Activated naive CD8-positive, alpha-beta T cell treated with anti-CD3 and anti-CD28 coated beads, Interleukin-2, amount 10 ng/mL, durations not matched to agents 7 days and 5 days (primary cell): ENCODE data around the gene HMGN4. TPM values are rescaled to one million over a fixed set of nuclear protein-coding genes. Genes with fewer than 3 reads are reported as not detected.
A peak's percentile ranks its signal among the peaks of the same experiment; 100 is the strongest.

ENCODE experiments used
- ATAC-seq: fragments of 150-1000 bp; cut with Tn5 transposase; one replicate; pipeline ENCODE4 v1.10.0; 2021; ENCODE audit warnings: low read depth, moderate library complexity
- POLR2A ChIA-PET: fragments of 350-600 bp; sonication (Branson Sonifier 250); formaldehyde crosslinking; loops from one replicate; lab custom pipeline; 2021; ENCODE audit warnings: antibody characterized with exemption; lab: Charles Lee
- DNase-seq: peaks from one replicate; pipeline ENCODE4 v3.0.0; 2021
- H3K27ac Mint-ChIP-seq: one replicate; pipeline ENCODE4 v1.8.0; 2022; ENCODE audit warnings: mild to moderate bottlenecking, mixed read lengths
- H3K27me3 Mint-ChIP-seq: one replicate; pipeline ENCODE4 v1.8.0; 2022; ENCODE audit warnings: mild to moderate bottlenecking, moderate library complexity, mixed read lengths
- H3K36me3 Mint-ChIP-seq: one replicate; pipeline ENCODE4 v1.8.0; 2021; ENCODE audit warnings: mild to moderate bottlenecking, mixed read lengths
- H3K4me1 Mint-ChIP-seq: one replicate; pipeline ENCODE4 v1.8.0; 2021; ENCODE audit warnings: mixed read lengths
- H3K4me3 Mint-ChIP-seq: one replicate; pipeline ENCODE4 v1.8.0; 2022; ENCODE audit warnings: mild to moderate bottlenecking, moderate library complexity, mixed read lengths
- H3K9me3 Mint-ChIP-seq: one replicate; pipeline ENCODE4 v1.8.0; 2021; ENCODE audit warnings: mixed read lengths
- total RNA-seq, 2 experiments: library from RNA; stranded (reverse); gene quantifications; one replicate each; pipeline ENCODE4 v1.2.3, GENCODE V29; 2021

Gene HMGN4
- total RNA-seq, 2 experiments from 2014 or later: 83.1 to 86.4 TPM

- no peak for ATAC-seq
- Mint-ChIP-seq H3K9me3 (no peaks in the 10 kb centered on the region), H3K27me3 (no peaks in the 10 kb centered on the region), H3K36me3 (no peaks in the 10 kb centered on the region), H3K4me3 (no peak overlapping the region), H3K4me1 (peaks cover 9% of the 10 kb centered on the region), H3K27ac (no peak overlapping the region)
- DNase-seq: no peak
- POLR2A ChIA-PET: interaction anchor here (0.8 kb wide), 1 partner anchor 18 kb away, joined by 3 read pairs; the partner anchor contains the start of gene HMGN4
Observed at GRCh38 chr6:26556263-26557070, 18.3 kb downstream of the HMGN4 start.

GRCh38 chr6:26561533-26562466 lies 23.6 kb downstream of the HMGN4 start:
- H3K4me1 Mint-ChIP-seq: peaks cover 6% of the 10 kb centered on the region
- DNase-seq (no peak), ATAC-seq (no peak)
- H3K27ac Mint-ChIP-seq: no peak overlapping the region
- H3K27me3 Mint-ChIP-seq: no peaks in the 10 kb centered on the region
- no peak overlapping the region for H3K4me3 Mint-ChIP-seq
- H3K36me3 Mint-ChIP-seq: no peaks in the 10 kb centered on the region
- POLR2A ChIA-PET: interaction anchor here (0.6 kb wide), 1 partner anchor 570 kb away, joined by 3 read pairs; no protein-coding TSS in a partner anchor
- no peaks in the 10 kb centered on the region for H3K9me3 Mint-ChIP-seq

GRCh38 chr6:26563488-26563887 lies 25.3 kb downstream of the HMGN4 start:
- H3K27ac Mint-ChIP-seq: no peak overlapping the region
- H3K9me3 Mint-ChIP-seq: no peaks in the 10 kb centered on the region
- no peak for DNase-seq
- POLR2A ChIA-PET: interaction anchor here (1.1 kb wide), 1 partner anchor 26 kb away, joined by 3 read pairs; the partner anchor contains the start of gene HMGN4
- no peak overlapping the region for H3K4me3 Mint-ChIP-seq
- no peaks in the 10 kb centered on the region for H3K27me3 Mint-ChIP-seq
- peaks cover under 1% of the 10 kb centered on the region for H3K36me3 Mint-ChIP-seq
- no peak for ATAC-seq
- H3K4me1 Mint-ChIP-seq: peaks cover 5% of the 10 kb centered on the region

- POLR2A ChIA-PET: interaction anchor here (0.6 to 1.8 kb wide), 7 partner anchors 9 to 235 kb away, joined by 3 to 7 read pairs (median 4); no protein-coding TSS in a partner anchor
- no peaks in the 10 kb centered on the region for H3K27me3 Mint-ChIP-seq
- peak; percentile 99 for DNase-seq
- no peaks in the 10 kb centered on the region for H3K9me3 Mint-ChIP-seq
- H3K4me3 Mint-ChIP-seq: peak overlapping the region; percentile 96
- H3K36me3 Mint-ChIP-seq: peaks cover 2% of the 10 kb centered on the region
- peaks cover 30% of the 10 kb centered on the region for H3K4me1 Mint-ChIP-seq
- H3K27ac Mint-ChIP-seq: peak overlapping the region; percentile 93
- peak; percentile 82 for ATAC-seq
Observed at GRCh38 chr6:26568601-26569432, 30.7 kb downstream of the HMGN4 start.

GRCh38 chr6:26569433-26569764 lies 31.2 kb downstream of the HMGN4 start:
- H3K9me3 Mint-ChIP-seq: no peaks in the 10 kb centered on the region
- H3K27me3 Mint-ChIP-seq: no peaks in the 10 kb centered on the region
- H3K4me3 Mint-ChIP-seq: peak overlapping the region; percentile 96
- DNase-seq (no peak), ATAC-seq (no peak)
- peaks cover 28% of the 10 kb centered on the region for H3K4me1 Mint-ChIP-seq
- H3K36me3 Mint-ChIP-seq: peaks cover 2% of the 10 kb centered on the region
- POLR2A ChIA-PET: interaction anchor here (1.1 to 1.8 kb wide), 6 partner anchors 15 to 236 kb away, joined by 3 to 7 read pairs (median 4); no protein-coding TSS in a partner anchor
- H3K27ac Mint-ChIP-seq: peak overlapping the region; percentile 93

GRCh38 chr6:26570027-26570809 lies 32.1 kb downstream of the HMGN4 start:
- Mint-ChIP-seq H3K9me3 (no peaks in the 10 kb centered on the region), H3K27me3 (no peaks in the 10 kb centered on the region), H3K27ac (no peak overlapping the region), H3K4me3 (no peak overlapping the region), H3K36me3 (peaks cover 2% of the 10 kb centered on the region), H3K4me1 (peaks cover 28% of the 10 kb centered on the region)
- DNase-seq (no peak), ATAC-seq (no peak)
- POLR2A ChIA-PET: interaction anchor here (0.6 to 1.8 kb wide), 6 partner anchors 16 to 1323 kb away, joined by 4 to 7 read pairs (median 4); no protein-coding TSS in a partner anchor

GRCh38 chr6:26571592-26572296 lies 33.6 kb downstream of the HMGN4 start:
- peak overlapping the region; percentile 90 for H3K4me3 Mint-ChIP-seq
- POLR2A ChIA-PET: interaction anchor here (0.6 to 1.4 kb wide), 9 partner anchors 17 to 1789 kb away, joined by 3 to 7 read pairs (median 4); partner anchors contain the start of gene HMGN4
- DNase-seq (peak; percentile 46), ATAC-seq (peak; percentile 25)
- H3K36me3 Mint-ChIP-seq: peaks cover 2% of the 10 kb centered on the region
- no peaks in the 10 kb centered on the region for H3K9me3 Mint-ChIP-seq
- H3K27ac Mint-ChIP-seq: peak overlapping the region; percentile 80
- peaks cover 37% of the 10 kb centered on the region for H3K4me1 Mint-ChIP-seq
- H3K27me3 Mint-ChIP-seq: no peaks in the 10 kb centered on the region

GRCh38 chr6:26575494-26575939 lies 37.4 kb downstream of the HMGN4 start:
- H3K4me1 Mint-ChIP-seq: peaks cover 35% of the 10 kb centered on the region
- H3K27me3 Mint-ChIP-seq: no peaks in the 10 kb centered on the region
- no peak overlapping the region for H3K4me3 Mint-ChIP-seq
- peaks cover 2% of the 10 kb centered on the region for H3K36me3 Mint-ChIP-seq
- no peak for ATAC-seq
- no peak for DNase-seq
- H3K27ac Mint-ChIP-seq: no peak overlapping the region
- POLR2A ChIA-PET: no interaction called here
- peaks cover 6% of the 10 kb centered on the region for H3K9me3 Mint-ChIP-seq

- H3K27ac Mint-ChIP-seq: no peak overlapping the region
- peaks cover 2% of the 10 kb centered on the region for H3K36me3 Mint-ChIP-seq
- no peak for DNase-seq
- no peak for ATAC-seq
- no peaks in the 10 kb centered on the region for H3K27me3 Mint-ChIP-seq
- POLR2A ChIA-PET: interaction anchor here (1.7 kb wide), 1 partner anchor 19 kb away, joined by 5 read pairs; no protein-coding TSS in a partner anchor
- H3K4me3 Mint-ChIP-seq: peak overlapping the region; percentile 87
- H3K9me3 Mint-ChIP-seq: peaks cover 6% of the 10 kb centered on the region
- H3K4me1 Mint-ChIP-seq: peaks cover 35% of the 10 kb centered on the region
Observed at GRCh38 chr6:26576407-26576843, 38.3 kb downstream of the HMGN4 start.

GRCh38 chr6:26576929-26577719 lies 39.0 kb downstream of the HMGN4 start:
- H3K9me3 Mint-ChIP-seq: peaks cover 6% of the 10 kb centered on the region
- H3K27me3 Mint-ChIP-seq: no peaks in the 10 kb centered on the region
- DNase-seq: no peak
- peak overlapping the region; percentile 87 for H3K4me3 Mint-ChIP-seq
- peak; percentile 54 for ATAC-seq
- H3K27ac Mint-ChIP-seq: peak overlapping the region; percentile 78
- POLR2A ChIA-PET: interaction anchor here (0.6 to 1.7 kb wide), 3 partner anchors 9 to 41 kb away, joined by 4 to 5 read pairs (median 4); no protein-coding TSS in a partner anchor
- H3K36me3 Mint-ChIP-seq: peaks cover 2% of the 10 kb centered on the region
- H3K4me1 Mint-ChIP-seq: peaks cover 28% of the 10 kb centered on the region
